Measurements from ENCODE around the gene CPPED1.

Gene CPPED1

DNA sequence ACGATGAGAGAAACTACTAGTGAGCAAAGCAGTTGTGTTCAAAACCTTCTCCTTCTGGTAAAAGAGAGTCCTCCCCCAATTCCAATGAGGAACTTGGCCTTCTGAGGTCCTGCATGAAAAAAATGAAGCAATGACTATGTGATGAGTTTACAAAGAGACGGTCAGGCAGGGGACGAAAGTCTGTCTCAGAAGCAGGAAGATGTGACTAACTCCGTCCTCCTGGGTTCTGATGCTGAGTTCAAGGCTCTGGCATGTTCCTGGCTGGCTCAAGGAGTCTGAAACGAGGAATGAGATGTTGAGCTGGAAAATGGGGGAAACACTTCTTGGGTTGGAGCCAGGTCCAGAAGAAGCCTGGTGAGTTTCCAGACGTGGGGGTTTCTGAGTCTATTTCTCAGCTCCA, 129.6 kb downstream of the CPPED1 start:
- no peak for DNase-seq (ENCODE audit: extremely low read depth, low read depth)
- TF ChIP-seq, protein P1, sequence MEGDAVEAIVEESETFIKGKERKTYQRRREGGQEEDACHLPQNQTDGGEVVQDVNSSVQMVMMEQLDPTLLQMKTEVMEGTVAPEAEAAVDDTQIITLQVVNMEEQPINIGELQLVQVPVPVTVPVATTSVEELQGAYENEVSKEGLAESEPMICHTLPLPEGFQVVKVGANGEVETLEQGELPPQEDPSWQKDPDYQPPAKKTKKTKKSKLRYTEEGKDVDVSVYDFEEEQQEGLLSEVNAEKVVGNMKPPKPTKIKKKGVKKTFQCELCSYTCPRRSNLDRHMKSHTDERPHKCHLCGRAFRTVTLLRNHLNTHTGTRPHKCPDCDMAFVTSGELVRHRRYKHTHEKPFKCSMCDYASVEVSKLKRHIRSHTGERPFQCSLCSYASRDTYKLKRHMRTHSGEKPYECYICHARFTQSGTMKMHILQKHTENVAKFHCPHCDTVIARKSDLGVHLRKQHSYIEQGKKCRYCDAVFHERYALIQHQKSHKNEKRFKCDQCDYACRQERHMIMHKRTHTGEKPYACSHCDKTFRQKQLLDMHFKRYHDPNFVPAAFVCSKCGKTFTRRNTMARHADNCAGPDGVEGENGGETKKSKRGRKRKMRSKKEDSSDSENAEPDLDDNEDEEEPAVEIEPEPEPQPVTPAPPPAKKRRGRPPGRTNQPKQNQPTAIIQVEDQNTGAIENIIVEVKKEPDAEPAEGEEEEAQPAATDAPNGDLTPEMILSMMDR (IDR thresholded peaks at IDR 0.05; ENCODE audit: low read depth, low read length): no peak

DNA sequence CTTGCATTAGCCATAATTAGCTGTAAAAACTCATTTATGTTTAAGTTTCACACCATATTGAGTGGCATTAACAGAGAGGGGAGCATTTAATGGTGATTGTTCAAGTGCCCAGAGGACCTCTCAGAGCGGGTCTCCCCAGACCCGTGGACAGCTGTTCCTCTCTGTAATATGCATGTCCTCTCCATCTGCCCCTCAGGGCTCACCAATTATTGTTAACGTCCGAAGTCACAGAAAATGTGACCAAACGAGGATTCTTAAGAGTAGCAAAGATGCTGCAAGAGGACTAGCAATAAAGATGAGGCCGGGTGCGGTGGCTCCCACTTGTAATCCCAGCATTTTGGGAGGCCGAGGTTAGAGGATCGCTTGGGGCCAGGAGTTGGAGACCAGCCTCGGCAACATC, 130.2 kb downstream of the CPPED1 start:
- DNase-seq (ENCODE audit: extremely low read depth, low read depth): no peak
- TF ChIP-seq, protein P1 (IDR thresholded peaks at IDR 0.05; ENCODE audit: low read depth, low read length): no peak

DNA sequence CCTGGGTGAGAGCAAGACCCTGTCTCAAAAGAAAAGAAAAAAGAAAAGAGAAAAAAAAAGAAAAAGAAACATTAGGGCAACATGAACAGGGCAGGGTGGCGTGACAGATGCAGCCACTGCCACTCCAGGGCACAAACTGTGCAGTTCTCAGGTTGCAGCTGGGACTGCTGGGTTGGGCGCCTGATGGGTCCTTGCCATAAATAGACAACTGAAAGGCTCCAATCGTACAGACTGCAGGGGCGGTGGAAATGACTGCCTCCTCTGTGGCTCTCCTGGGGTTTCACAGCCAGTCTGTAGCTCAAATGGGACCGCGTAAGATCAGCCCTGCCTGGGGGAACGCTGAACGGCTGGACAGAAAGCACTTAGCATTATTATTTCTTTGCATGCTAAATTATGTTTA, 130.7 kb downstream of the CPPED1 start:
- no peak for DNase-seq (ENCODE audit: extremely low read depth, low read depth)
- TF ChIP-seq, protein P1 (IDR thresholded peaks at IDR 0.05; ENCODE audit: low read depth, low read length): no peak

DNA sequence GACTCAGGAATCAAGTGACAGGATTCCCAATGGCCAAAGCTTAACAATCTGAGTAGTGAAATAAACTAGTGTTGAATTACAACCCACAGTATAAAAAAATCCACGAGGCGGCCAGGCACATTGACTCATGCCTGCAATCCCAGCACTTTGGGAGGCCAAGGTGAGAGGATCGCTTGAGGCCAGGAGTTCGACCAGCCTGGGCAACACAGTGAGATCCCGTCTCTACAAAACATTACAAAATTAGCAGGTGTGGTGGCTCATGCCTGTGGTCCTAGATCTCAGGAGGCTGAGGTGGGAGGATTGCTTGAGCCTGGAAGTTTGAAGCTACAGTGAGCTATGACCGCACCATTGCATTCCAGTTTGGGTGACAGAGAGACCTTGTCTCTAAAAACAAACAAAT, 133.8 kb downstream of the CPPED1 start:
- no peak for DNase-seq (ENCODE audit: extremely low read depth, low read depth)
- TF ChIP-seq, protein P1 (IDR thresholded peaks at IDR 0.05; ENCODE audit: low read depth, low read length): no peak

DNA sequence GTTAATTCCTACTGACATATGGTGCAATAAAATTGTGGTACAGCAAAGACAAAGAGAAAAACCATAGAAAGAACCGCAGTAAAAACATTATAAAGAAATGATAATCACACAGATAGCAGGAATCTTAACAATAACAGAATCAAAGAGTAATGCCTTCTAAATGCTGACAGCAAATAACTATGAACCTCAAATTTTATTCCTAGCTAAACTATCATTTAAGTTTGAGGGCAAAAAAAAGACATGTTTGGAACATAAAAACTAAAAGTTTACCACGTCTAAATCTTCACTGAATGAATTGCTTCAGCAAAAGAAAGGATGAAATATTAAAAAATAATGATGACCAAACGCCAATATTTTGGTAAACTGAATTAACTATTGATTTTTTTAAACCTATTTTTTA, 135.8 kb downstream of the CPPED1 start:
- TF ChIP-seq, protein P1 (IDR thresholded peaks at IDR 0.05; ENCODE audit: low read depth, low read length): no peak
- DNase-seq (ENCODE audit: extremely low read depth, low read depth): no peak

DNA sequence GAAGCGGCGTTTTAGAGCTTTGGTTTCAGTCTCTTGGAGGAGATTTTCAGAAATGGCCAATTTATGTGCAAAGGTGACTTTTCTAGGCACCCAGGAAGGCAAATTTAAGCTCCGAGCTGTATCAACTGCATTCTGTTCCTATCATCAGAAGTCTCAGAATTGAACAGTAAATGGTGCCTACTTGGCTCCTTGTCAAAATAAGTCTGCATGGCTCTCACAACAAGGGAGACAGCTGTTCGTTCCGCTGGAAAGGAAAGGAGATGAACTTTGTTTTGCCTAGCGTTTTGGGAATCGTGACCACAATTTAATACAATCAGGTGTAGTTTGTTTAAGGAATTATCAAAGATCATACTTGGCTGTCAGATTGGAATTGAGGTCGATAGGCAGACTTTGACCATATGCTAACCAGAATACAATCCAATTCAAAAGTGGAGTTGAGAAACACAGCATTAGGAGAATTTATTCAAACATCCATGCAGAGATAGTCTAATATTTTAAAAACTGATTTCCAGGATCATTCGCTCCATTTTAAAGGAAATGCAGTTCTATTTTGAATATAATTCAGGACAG, 139.4 kb downstream of the CPPED1 start:
- DNase-seq (ENCODE audit: extremely low read depth, low read depth): no peak
- TF ChIP-seq, protein P1 (IDR thresholded peaks at IDR 0.05; ENCODE audit: low read depth, low read length): no peak

DNA sequence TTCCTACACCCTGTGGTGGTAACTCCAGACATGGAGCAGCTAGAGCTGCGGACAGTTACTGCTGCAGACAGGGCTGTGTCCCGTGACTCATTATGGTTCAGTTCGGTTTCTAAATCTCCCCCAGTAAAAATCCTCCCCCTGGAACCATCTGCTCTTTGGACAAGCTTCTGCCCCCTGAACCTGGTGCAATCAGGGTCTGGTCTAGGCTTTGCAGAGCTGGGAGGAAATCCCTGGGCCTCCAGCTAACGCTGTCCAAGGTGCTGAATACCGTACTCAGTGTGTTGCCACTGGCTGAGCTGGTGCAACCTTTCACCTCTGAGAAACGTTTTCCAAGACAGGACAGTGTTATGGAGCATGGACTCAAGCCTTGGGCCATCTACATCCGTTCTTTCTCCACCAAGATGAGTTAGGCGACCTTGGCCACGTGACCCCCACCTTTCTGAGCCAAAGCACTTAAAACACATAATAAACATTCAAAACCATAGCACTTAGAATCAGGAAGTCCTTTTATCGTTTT, 142.0 kb downstream of the CPPED1 start:
- DNase-seq (ENCODE audit: extremely low read depth, low read depth): no peak
- TF ChIP-seq, protein P1 (IDR thresholded peaks at IDR 0.05; ENCODE audit: low read depth, low read length): no peak

All from AG09319 (cell line).